Endothelial cell of umbilical vein (primary cell): Measurements from ENCODE around the gene RNF224.

Experiments
- EZH2 ChIP-seq: IDR thresholded peaks from 2 replicates; pipeline ENCODE4 v1.6.1; 2012; ENCODE audit warnings: borderline replicate concordance, low read depth, mild to moderate bottlenecking, moderate library complexity, low read length, inconsistent platforms; ENCODE audit not compliant: severe bottlenecking
- POLR2AphosphoS5 ChIP-seq: IDR thresholded peaks from 2 replicates; pipeline ENCODE4 v1.6.1; 2012; ENCODE audit warnings: low read depth, mild to moderate bottlenecking, control low read depth, low read length, moderate library complexity; ENCODE audit not compliant: insufficient read depth
- TF ChIP-seq, protein P1 (sequence below), 2 donors: IDR thresholded peaks; 1 replicate in 1 of 2; 2 replicates in 1 of 2; pipeline ENCODE4 v1.5.1; 2011; ENCODE audit warnings: low read length in 2 of 2, mild to moderate bottlenecking in 2 of 2, moderate library complexity in 2 of 2, control low read depth in 1 of 2, inconsistent platforms in 1 of 2, low read depth in 1 of 2; ENCODE audit not compliant: insufficient read depth in 1 of 2; ENCODE audit errors: extremely low read depth in 1 of 2
- TF ChIP-seq, protein P2 (sequence below): IDR thresholded peaks from 2 replicates; pipeline ENCODE4 v1.6.1; 2011; ENCODE audit not compliant: insufficient read depth, insufficient read length

- TF ChIP-seq, protein P1, sequence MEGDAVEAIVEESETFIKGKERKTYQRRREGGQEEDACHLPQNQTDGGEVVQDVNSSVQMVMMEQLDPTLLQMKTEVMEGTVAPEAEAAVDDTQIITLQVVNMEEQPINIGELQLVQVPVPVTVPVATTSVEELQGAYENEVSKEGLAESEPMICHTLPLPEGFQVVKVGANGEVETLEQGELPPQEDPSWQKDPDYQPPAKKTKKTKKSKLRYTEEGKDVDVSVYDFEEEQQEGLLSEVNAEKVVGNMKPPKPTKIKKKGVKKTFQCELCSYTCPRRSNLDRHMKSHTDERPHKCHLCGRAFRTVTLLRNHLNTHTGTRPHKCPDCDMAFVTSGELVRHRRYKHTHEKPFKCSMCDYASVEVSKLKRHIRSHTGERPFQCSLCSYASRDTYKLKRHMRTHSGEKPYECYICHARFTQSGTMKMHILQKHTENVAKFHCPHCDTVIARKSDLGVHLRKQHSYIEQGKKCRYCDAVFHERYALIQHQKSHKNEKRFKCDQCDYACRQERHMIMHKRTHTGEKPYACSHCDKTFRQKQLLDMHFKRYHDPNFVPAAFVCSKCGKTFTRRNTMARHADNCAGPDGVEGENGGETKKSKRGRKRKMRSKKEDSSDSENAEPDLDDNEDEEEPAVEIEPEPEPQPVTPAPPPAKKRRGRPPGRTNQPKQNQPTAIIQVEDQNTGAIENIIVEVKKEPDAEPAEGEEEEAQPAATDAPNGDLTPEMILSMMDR (IDR thresholded peaks at IDR 0.05; ENCODE audit: extremely low read depth in 1 of 2, insufficient read depth in 1 of 2, low read depth in 1 of 2, low read length in 2 of 2): no peak
- no peak for TF ChIP-seq EZH2
- TF ChIP-seq POLR2AphosphoS5: peak; percentile 88
- TF ChIP-seq, protein P2, sequence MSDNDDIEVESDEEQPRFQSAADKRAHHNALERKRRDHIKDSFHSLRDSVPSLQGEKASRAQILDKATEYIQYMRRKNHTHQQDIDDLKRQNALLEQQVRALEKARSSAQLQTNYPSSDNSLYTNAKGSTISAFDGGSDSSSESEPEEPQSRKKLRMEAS: no peak
Measured at GRCh38 chr9:137223078-137223970, 4.0 kb upstream of the RNF224 start.
